Parathyroid adenoma (tissue), 2 donors: ENCODE results near the gene BICD2.

Experiments used
- H2AFZ ChIP-seq: fragments of 300-600 bp; sonication (generic); one replicate; pipeline ENCODE4 v1.7.0; 2017; ENCODE audit warnings: antibody characterized with exemption, mild to moderate bottlenecking
- H3K27ac ChIP-seq: fragments of 300-600 bp; sonication (generic); one replicate; pipeline ENCODE4 v1.7.0; 2017
- H3K27me3 ChIP-seq: fragments of 300-600 bp; sonication (generic); one replicate; pipeline ENCODE4 v1.7.0; 2017; ENCODE audit warnings: low read length; ENCODE audit not compliant: control insufficient read depth, insufficient read depth
- H3K36me3 ChIP-seq: fragments of 300-600 bp; sonication (generic); one replicate; pipeline ENCODE4 v1.7.0; 2017; ENCODE audit warnings: low read length; ENCODE audit not compliant: control insufficient read depth, insufficient read depth
- H3K4me1 ChIP-seq: fragments of 300-600 bp; sonication (generic); one replicate; pipeline ENCODE4 v1.7.0; 2017; ENCODE audit warnings: control low read depth
- H3K4me2 ChIP-seq: fragments of 300-600 bp; sonication (generic); one replicate; pipeline ENCODE4 v1.7.0; 2017; ENCODE audit warnings: low read length
- H3K4me3 ChIP-seq: fragments of 300-600 bp; sonication (generic); one replicate; pipeline ENCODE4 v1.7.0; 2017; ENCODE audit warnings: low read depth, low read length
- H3K79me2 ChIP-seq: fragments of 300-600 bp; sonication (generic); one replicate; pipeline ENCODE4 v1.7.0; 2017; ENCODE audit warnings: control low read depth
- H3K9ac ChIP-seq: fragments of 300-600 bp; sonication (generic); one replicate; pipeline ENCODE4 v1.7.0; 2017; ENCODE audit warnings: mild to moderate bottlenecking
- H3K9me3 ChIP-seq: fragments of 300-600 bp; sonication (generic); one replicate; pipeline ENCODE4 v1.7.0; 2017; ENCODE audit warnings: low read length; ENCODE audit not compliant: control insufficient read depth
- TF ChIP-seq, protein P1 (sequence below): fragments of 300-600 bp; sonication (generic); IDR thresholded peaks from one replicate; pipeline ENCODE4 v1.7.0; 2017; ENCODE audit warnings: antibody characterized with exemption, mild to moderate bottlenecking
- donor health status: primary hyperparathyroidism.

BICD2 gene

DNA sequence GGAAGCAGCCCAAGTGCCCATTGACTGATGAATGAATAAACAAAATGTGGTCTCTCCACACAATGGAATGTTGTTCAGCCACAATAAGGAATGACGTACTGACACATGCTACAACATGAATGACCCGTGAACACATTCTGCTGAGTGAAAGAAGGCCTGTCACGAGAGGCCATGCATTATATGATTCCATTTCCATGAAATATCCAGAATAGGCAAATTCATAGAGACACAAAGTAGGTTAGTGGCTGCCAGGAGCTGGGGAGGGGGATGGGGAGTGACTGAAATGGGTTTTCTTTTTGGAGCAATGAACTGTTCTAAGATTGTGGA, 41.4 kb downstream of the BICD2 start:
- Histone ChIP-seq H3K79me2 (peaks cover 4% of the 10 kb centered on the region), H3K36me3 (no peaks in the 10 kb centered on the region), H3K4me1 (no peaks in the 10 kb centered on the region), H3K4me2 (no peak overlapping the region), H3K4me3 (no peak overlapping the region), H3K9me3 (no peaks in the 10 kb centered on the region), H3K27me3 (no peaks in the 10 kb centered on the region), H2AFZ (no peak overlapping the region), H3K9ac (no peak overlapping the region), H3K27ac (no peak overlapping the region)
- TF ChIP-seq, protein P1, sequence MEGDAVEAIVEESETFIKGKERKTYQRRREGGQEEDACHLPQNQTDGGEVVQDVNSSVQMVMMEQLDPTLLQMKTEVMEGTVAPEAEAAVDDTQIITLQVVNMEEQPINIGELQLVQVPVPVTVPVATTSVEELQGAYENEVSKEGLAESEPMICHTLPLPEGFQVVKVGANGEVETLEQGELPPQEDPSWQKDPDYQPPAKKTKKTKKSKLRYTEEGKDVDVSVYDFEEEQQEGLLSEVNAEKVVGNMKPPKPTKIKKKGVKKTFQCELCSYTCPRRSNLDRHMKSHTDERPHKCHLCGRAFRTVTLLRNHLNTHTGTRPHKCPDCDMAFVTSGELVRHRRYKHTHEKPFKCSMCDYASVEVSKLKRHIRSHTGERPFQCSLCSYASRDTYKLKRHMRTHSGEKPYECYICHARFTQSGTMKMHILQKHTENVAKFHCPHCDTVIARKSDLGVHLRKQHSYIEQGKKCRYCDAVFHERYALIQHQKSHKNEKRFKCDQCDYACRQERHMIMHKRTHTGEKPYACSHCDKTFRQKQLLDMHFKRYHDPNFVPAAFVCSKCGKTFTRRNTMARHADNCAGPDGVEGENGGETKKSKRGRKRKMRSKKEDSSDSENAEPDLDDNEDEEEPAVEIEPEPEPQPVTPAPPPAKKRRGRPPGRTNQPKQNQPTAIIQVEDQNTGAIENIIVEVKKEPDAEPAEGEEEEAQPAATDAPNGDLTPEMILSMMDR, result no peak

DNA sequence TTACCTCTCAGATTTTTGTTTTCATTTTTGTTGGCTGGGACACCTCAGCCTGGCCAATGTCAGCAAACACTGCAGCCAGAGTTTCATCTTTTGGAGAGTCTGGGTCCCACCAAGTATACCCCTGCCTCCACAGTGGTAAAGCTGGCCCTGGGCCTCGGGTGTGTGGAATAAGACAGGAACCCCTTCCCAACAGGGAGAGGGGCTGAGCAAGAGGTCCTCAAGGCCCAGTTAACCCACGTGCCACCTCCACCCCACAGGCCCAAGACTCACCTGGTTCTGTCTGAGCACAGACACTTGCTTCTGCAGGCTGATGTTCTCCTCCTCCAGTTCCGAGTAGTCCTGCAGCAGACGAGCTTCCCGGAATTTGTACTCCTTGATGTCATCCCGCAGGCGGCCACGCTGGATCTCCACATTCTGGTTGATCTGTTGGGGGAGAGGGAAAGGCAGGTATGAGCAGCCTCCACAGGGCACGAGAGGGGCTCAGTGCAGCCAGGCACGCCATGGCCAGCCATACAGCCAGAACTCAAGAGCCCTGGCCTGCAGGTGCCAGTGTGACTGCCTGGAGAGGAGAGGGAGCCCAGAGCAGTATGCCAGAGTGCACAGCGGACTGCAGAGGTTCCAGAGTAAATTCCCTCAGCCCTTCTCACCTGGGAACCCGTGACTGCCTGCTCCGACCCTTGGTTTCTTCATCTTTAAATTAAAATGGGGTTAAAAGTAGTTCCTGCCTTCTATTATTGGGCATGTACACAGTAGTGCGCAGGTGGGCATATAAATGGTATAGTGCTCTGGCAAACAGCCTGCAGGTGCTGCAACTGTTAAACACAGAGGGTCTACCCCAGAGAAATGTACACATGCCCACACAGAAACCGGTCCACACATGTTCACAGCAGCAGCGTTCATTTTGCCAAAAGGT, 42.0 kb downstream of the BICD2 start:
- Histone ChIP-seq H3K27me3 (no peaks in the 10 kb centered on the region), H3K36me3 (no peaks in the 10 kb centered on the region), H2AFZ (no peak overlapping the region), H3K4me3 (no peak overlapping the region), H3K79me2 (peaks cover 4% of the 10 kb centered on the region), H3K4me2 (no peak overlapping the region), H3K9ac (no peak overlapping the region), H3K4me1 (no peaks in the 10 kb centered on the region), H3K27ac (no peak overlapping the region), H3K9me3 (no peaks in the 10 kb centered on the region)
- TF ChIP-seq, protein P1, result no peak

DNA sequence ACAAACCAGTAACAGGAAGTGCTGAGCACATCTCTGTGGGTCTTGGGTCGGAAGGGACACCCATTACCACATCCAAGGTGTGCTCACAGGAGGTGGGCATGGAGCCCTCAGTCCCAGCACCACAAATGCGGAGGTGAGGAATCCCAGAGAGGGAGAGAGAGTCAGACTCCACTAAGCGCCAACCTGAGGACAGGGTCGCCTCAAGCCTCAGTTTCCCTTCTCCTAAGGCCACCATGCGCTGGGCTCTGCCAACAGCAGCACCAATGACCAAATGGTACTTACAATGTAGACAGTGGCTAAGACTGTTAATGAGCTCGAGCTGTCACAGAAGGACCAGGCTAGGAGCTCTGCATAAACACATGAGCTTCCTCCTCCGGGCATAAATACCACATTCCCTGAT, 43.1 kb downstream of the BICD2 start:
- no peaks in the 10 kb centered on the region for H3K4me1 ChIP-seq
- peaks cover 4% of the 10 kb centered on the region for H3K79me2 ChIP-seq
- TF ChIP-seq, protein P1, result no peak
- H3K36me3 ChIP-seq, result no peaks in the 10 kb centered on the region
- no peak overlapping the region for H3K9ac ChIP-seq
- no peak overlapping the region for H3K27ac ChIP-seq
- H2AFZ ChIP-seq, result no peak overlapping the region
- H3K4me2 ChIP-seq, result no peak overlapping the region
- no peak overlapping the region for H3K4me3 ChIP-seq
- no peaks in the 10 kb centered on the region for H3K27me3 ChIP-seq
- H3K9me3 ChIP-seq, result no peaks in the 10 kb centered on the region

DNA sequence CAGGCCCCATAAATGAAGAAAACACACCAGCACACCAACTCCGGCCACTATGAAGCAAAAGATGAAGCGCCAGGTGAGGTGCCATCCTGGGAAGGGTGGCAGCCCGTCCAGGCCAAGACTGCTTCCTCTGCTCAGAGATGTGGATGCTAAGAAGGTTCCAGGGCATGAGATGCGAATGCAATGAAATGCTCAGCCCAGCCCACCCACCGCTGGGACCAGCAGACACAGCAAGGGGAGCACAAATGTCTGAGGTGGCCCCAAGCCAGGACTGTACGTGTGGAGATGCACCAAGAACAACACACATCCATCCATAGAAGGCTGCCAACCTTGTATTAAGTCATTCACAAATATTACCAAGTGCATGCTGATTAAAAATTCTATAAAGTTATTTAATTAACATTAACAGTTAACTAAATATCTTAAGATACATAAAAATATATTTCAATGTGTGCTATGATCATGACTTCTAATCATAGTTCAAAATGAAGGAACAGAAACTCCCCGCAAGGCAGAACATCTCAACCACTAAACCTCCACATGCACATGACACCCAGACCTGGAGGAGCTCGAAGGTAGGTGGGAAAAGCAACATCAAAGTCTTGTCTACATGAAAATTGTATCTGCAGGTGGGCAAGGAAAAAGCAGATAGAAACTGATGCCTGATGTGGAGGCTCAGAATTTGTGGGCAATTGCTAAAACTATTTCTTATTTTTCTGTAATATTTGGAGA, 43.7 kb downstream of the BICD2 start:
- TF ChIP-seq, protein P1, result no peak
- H3K4me3 ChIP-seq, result no peak overlapping the region
- no peaks in the 10 kb centered on the region for H3K36me3 ChIP-seq
- peaks cover 4% of the 10 kb centered on the region for H3K79me2 ChIP-seq
- no peaks in the 10 kb centered on the region for H3K9me3 ChIP-seq
- H3K9ac ChIP-seq, result no peak overlapping the region
- H2AFZ ChIP-seq, result no peak overlapping the region
- no peaks in the 10 kb centered on the region for H3K4me1 ChIP-seq
- H3K4me2 ChIP-seq, result no peak overlapping the region
- no peaks in the 10 kb centered on the region for H3K27me3 ChIP-seq
- H3K27ac ChIP-seq, result no peak overlapping the region
